ENCODE measurements around the gene C16orf86.

C16orf86 gene

DNA sequence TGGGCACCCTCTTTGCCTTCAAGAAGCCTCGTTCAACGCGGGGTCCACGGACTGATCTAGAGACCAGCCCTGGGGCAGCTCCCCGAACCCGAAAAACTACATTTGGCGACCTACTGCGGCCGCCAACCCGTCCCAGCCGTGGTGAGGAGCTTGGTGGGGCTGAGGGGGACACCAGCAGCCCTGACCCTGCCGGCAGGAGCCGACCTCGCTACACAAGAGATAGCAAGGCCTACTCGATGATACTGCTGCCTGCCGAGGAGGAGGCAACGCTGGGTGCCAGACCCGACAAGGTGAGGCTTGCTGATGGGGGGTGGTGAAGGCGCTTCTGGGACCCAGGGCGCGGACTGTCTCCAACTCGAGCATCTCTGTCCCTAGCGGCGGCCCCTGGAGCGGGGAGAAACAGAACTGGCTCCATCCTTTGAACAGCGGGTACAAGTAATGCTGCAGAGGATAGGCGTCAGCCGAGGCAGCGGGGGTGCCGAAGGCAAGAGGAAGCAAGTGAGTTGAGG lies 12.2 kb upstream of the C16orf86 start:
- H3K4me3 ChIP-seq (ENCODE audit: low read length), result no peak overlapping the region
- no peak for DNase-seq (ENCODE audit: low read depth)
- TF ChIP-seq, protein P1, sequence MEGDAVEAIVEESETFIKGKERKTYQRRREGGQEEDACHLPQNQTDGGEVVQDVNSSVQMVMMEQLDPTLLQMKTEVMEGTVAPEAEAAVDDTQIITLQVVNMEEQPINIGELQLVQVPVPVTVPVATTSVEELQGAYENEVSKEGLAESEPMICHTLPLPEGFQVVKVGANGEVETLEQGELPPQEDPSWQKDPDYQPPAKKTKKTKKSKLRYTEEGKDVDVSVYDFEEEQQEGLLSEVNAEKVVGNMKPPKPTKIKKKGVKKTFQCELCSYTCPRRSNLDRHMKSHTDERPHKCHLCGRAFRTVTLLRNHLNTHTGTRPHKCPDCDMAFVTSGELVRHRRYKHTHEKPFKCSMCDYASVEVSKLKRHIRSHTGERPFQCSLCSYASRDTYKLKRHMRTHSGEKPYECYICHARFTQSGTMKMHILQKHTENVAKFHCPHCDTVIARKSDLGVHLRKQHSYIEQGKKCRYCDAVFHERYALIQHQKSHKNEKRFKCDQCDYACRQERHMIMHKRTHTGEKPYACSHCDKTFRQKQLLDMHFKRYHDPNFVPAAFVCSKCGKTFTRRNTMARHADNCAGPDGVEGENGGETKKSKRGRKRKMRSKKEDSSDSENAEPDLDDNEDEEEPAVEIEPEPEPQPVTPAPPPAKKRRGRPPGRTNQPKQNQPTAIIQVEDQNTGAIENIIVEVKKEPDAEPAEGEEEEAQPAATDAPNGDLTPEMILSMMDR (conservative IDR thresholded peaks at IDR 0.05; ENCODE audit: low read length), result no peak

DNA sequence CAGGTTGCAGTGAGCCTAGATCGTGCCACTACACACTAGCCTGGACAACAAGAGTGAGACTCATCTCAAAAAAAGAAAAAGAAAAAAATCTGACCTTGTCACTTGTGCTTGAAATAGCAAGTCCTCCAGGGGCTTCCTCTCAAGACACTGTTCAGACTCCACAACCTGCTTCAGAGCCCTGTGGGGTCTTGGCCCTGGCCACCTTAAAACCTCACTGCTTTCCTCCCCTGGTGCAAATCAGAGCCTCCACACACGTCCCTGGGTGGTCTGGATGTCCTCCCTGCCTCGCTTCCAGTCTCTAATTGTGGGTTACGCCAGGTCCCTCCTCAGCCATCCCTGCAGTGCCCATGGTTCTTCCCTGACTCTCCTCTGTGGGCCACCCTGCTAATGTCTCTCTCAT lies 11.3 kb upstream of the C16orf86 start:
- DNase-seq (ENCODE audit: low read depth), result no peak
- no peak overlapping the region for H3K4me3 ChIP-seq (ENCODE audit: low read length)
- TF ChIP-seq, protein P1 (conservative IDR thresholded peaks at IDR 0.05; ENCODE audit: low read length), result no peak

DNA sequence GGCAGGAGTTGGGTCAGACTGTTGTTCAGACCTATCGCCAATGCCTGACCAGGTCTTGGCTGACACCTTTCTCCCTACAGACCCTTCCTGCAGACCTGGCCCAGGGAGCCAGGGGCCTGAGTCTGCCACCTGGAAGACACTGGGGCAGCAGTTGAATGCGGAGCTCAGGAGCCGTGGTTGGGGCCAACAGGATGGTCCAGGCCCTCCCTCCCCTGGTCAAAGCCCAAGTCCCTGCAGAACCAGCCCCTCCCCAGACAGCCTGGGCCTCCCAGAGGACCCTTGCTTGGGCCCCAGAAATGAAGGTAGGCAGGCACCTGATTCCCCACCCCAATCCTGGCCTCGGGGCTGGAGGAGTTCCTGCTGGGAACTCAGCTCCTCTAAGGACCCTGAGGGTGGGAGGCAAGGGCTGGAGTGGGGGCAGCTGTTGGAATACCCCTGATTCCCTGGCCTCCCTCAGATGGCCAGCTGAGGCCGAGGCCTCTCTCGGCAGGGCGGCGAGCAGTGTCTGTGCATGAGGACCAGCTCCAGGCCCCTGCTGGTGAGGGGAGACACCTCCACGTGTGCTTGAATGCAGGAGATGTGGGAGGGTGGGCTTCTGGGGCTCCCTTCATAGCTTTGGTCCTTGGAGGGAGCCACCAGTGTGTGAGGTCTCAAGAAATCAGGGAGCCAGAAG lies 10.1 kb upstream of the C16orf86 start:
- no peak for DNase-seq (ENCODE audit: low read depth)
- TF ChIP-seq, protein P1 (conservative IDR thresholded peaks at IDR 0.05; ENCODE audit: low read length), result no peak
- no peak overlapping the region for H3K4me3 ChIP-seq (ENCODE audit: low read length)

DNA sequence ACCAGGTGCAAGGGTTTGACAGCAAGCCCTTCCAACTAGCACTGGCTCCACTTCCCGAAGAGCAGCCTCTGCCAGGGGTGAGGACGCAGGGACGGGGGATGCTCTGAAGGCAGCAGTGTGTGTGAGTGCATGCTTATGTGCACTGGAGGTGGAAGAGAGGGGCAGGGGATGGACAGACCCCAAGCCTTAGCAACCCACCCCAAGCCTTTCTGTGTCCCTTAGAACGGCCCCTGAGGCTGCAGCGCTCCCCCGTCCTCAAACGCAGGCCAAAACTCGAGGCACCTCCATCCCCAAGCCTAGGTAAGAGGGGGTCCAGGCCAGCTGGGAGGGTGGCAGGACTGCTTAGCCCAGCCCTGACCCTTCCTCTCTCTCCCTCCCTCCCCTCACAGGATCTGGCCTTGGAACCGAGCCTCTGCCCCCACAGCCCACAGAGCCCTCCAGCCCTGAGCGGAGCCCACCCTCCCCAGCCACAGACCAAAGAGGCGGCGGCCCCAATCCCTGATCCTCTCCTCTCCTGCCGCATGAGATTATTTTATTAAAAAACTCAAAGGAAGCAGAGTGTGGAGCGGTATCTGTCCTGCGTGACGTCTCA lies 9.5 kb upstream of the C16orf86 start:
- DNase-seq (ENCODE audit: low read depth), result no peak
- no peak overlapping the region for H3K4me3 ChIP-seq (ENCODE audit: low read length)
- TF ChIP-seq, protein P1 (conservative IDR thresholded peaks at IDR 0.05; ENCODE audit: low read length), result no peak

DNA sequence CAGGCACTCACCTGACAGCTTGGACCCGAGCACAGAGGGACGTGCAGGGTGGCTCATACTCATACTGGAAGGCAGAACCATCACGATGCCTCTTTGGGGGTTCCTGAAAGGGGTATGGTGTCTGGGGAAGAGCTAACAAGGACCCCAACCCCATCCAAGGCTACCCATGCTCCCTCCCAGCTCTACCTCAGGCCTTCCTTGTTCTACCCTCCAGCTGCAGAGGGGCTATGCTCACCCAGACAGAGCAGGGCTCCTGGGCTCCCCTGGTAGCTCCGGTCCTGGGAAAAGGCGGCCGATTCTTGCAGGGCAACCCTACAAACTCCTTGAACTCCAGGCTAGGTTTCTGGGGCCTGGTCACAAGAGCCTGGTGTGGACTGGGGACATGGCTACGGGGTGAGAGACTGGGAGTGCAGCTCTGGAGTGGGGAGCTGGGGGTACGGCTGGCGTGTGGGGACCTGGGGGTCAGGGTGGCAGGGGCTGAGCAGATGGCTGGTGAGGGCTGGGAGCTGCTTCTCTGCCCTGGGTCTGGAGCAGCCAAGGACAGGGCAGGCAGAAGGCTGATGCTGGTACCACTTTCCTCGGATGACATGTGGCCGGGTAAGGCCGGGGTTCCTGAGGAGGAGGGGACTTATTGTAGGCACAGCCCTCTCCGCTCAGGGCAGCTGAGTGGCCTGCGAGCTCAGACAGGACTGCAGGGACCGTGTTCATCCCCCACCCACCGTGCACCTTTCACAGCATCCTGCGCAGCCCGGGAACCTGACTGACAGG lies 8.7 kb upstream of the C16orf86 start:
- no peak overlapping the region for H3K4me3 ChIP-seq (ENCODE audit: low read length)
- DNase-seq (ENCODE audit: low read depth), result no peak
- TF ChIP-seq, protein P1 (conservative IDR thresholded peaks at IDR 0.05; ENCODE audit: low read length), result no peak

DNA sequence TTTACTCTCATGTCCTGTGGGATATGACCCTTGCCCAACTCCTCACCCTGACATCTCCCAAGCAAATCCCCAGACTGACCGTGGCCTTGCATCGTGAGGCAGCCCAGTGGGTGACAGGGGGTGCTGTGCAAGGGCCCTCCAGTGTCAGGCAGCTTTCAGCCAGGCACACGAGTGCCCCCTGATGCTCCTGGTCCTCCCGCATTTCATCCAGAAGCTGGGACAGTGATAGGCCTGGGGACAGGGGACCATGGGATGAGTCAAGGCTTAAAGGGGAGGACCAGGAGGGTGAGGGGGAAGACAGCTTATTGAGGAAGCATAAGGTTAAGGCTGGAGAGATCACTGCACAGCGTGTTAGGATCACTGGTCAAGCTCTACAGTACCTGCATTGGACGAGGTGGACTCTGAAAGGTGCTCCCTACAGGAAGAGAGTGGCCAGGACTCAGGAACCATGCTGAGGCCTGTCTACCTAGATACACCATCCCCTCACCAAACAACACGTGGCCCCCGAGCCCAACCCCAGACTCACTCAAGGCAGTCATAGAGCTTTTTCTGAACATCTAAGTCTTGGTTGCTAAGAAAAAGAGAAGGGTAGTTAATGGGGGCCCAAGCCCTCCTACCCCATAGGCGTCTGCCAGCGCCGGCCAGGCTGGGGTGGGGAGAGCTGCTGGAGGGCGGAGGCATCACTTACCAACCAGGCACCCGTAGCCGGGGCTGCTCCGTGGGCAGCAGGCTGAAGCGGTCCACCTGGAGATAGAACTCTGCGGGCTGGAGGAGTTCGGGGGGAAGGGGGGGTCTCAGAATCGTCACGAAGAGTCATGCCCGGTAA lies 7.6 kb upstream of the C16orf86 start:
- DNase-seq (ENCODE audit: low read depth), result no peak
- TF ChIP-seq, protein P1 (conservative IDR thresholded peaks at IDR 0.05; ENCODE audit: low read length), result no peak
- H3K4me3 ChIP-seq (ENCODE audit: low read length), result peak overlapping the region; percentile 94

Data from AG10803 (cell line).